PC-3 (cell line): Measurements from ENCODE around the gene AKAP13.

Source experiments
- CTCF ChIP-seq: fragments of 300-600 bp; sonication (generic); conservative IDR thresholded peaks from 2 replicates; pipeline ENCODE4 v1.5.1; 2017; ENCODE audit warnings: antibody characterized with exemption, low read depth, mild to moderate bottlenecking, low read length
- EZH2 ChIP-seq: fragments of 300-600 bp; sonication (generic); IDR thresholded peaks from one replicate; pipeline ENCODE4 v1.6.1; 2017; ENCODE audit warnings: antibody characterized with exemption, mild to moderate bottlenecking, low read length; ENCODE audit not compliant: unreplicated experiment

- TF ChIP-seq CTCF = no peak
- no peak for TF ChIP-seq EZH2
Observed at GRCh38 chr15:85583923-85584390, 203.6 kb downstream of the AKAP13 start.
